KOPT-K1 (cell line): Measurements from ENCODE around the gene NFE2L3.
"Not testable (repeated sequence)": the region's sequence is repeated elsewhere in the genome, so short reads cannot be mapped to it uniquely, and the experiment has no call there.

Experiments used
- H3K27ac ChIP-seq: fragments of 200-600 bp; sonication (generic); 2 replicates; pipeline ENCODE4 v1.5.1; 2016; ENCODE audit warnings: antibody characterized with exemption, mild to moderate bottlenecking, low read depth, low read length; ENCODE audit not compliant: poor library complexity, severe bottlenecking
- H3K36me3 ChIP-seq: fragments of 200-600 bp; sonication (generic); 2 replicates; pipeline ENCODE4 v1.5.1; 2017; ENCODE audit warnings: antibody characterized with exemption, mild to moderate bottlenecking, low read length, moderate library complexity; ENCODE audit not compliant: insufficient read depth
- H3K9me3 ChIP-seq: fragments of 200-600 bp; sonication (generic); 2 replicates; pipeline ENCODE4 v1.5.1; 2017; ENCODE audit warnings: antibody characterized with exemption, low read length, mild to moderate bottlenecking; ENCODE audit not compliant: insufficient read depth, poor library complexity, severe bottlenecking

NFE2L3 gene

GRCh38 chr7:26185844-26186180, 33.8 kb downstream of the NFE2L3 start:
- Histone ChIP-seq H3K9me3 (no peaks in the 10 kb centered on the region), H3K27ac (no peak overlapping the region), H3K36me3 (peaks cover 60% of the 10 kb centered on the region)

- Histone ChIP-seq H3K9me3 (no peaks in the 10 kb centered on the region), H3K36me3 (peaks cover 68% of the 10 kb centered on the region), H3K27ac (no peak overlapping the region)
Measured at GRCh38 chr7:26186364-26187311, 34.6 kb downstream of the NFE2L3 start.

GRCh38 chr7:26187380-26188205, 35.6 kb downstream of the NFE2L3 start:
- no peaks in the 10 kb centered on the region for H3K9me3 ChIP-seq
- no peak overlapping the region for H3K27ac ChIP-seq
- H3K36me3 ChIP-seq: peaks cover 77% of the 10 kb centered on the region

GRCh38 chr7:26188206-26188956, 36.4 kb downstream of the NFE2L3 start:
- no peak overlapping the region for H3K27ac ChIP-seq

GRCh38 chr7:26188957-26189541, 37.1 kb downstream of the NFE2L3 start:
- no peaks in the 10 kb centered on the region for H3K9me3 ChIP-seq
- no peak overlapping the region for H3K27ac ChIP-seq
- H3K36me3 ChIP-seq: peaks cover 92% of the 10 kb centered on the region

More at GRCh38 chr7:26188206-26188956, 36.4 kb downstream of the NFE2L3 start:
- Histone ChIP-seq H3K9me3 (no peaks in the 10 kb centered on the region), H3K36me3 (peaks cover 85% of the 10 kb centered on the region)

GRCh38 chr7:26189697-26190096, 37.7 kb downstream of the NFE2L3 start:
- Histone ChIP-seq H3K9me3 (no peaks in the 10 kb centered on the region), H3K36me3 (peaks cover 98% of the 10 kb centered on the region), H3K27ac (no peak overlapping the region)

- Histone ChIP-seq H3K27ac (no peak overlapping the region), H3K36me3 (peaks cover 98% of the 10 kb centered on the region), H3K9me3 (no peaks in the 10 kb centered on the region)
Measured at GRCh38 chr7:26190417-26190869, 38.4 kb downstream of the NFE2L3 start.

GRCh38 chr7:26191233-26191973, 39.4 kb downstream of the NFE2L3 start:
- Histone ChIP-seq H3K9me3 (no peaks in the 10 kb centered on the region), H3K36me3 (peaks cover 100% of the 10 kb centered on the region), H3K27ac (no peak overlapping the region)

GRCh38 chr7:26191974-26192479, 40.0 kb downstream of the NFE2L3 start:
- Histone ChIP-seq H3K9me3 (no peaks in the 10 kb centered on the region), H3K36me3 (peaks cover 100% of the 10 kb centered on the region), H3K27ac (no peak overlapping the region)

- no peak overlapping the region for H3K27ac ChIP-seq
- peaks cover 100% of the 10 kb centered on the region for H3K36me3 ChIP-seq
- H3K9me3 ChIP-seq: no peaks in the 10 kb centered on the region
Measured at GRCh38 chr7:26192485-26193087, 40.6 kb downstream of the NFE2L3 start.

GRCh38 chr7:26193432-26194207, 41.6 kb downstream of the NFE2L3 start:
- peaks cover 99% of the 10 kb centered on the region for H3K36me3 ChIP-seq
- H3K9me3 ChIP-seq: no peaks in the 10 kb centered on the region
- no peak overlapping the region for H3K27ac ChIP-seq

GRCh38 chr7:26194764-26195163, 42.8 kb downstream of the NFE2L3 start:
- H3K27ac ChIP-seq: not testable (repeated sequence)
- H3K36me3 ChIP-seq: peaks cover 98% of the 10 kb centered on the region

GRCh38 chr7:26195182-26195581, 43.2 kb downstream of the NFE2L3 start:
- Histone ChIP-seq H3K9me3 (no peaks in the 10 kb centered on the region), H3K36me3 (peaks cover 94% of the 10 kb centered on the region), H3K27ac (no peak overlapping the region)

More at GRCh38 chr7:26194764-26195163, 42.8 kb downstream of the NFE2L3 start:
- not testable (repeated sequence) for H3K9me3 ChIP-seq
